ENCODE data around the gene GIN1. TPM values are rescaled to one million over a fixed set of nuclear protein-coding genes. Genes with fewer than 3 reads are reported as not detected.

The GIN1 gene
- total RNA-seq, 1 experiment from 2014 or later, result 7.9 TPM

DNA sequence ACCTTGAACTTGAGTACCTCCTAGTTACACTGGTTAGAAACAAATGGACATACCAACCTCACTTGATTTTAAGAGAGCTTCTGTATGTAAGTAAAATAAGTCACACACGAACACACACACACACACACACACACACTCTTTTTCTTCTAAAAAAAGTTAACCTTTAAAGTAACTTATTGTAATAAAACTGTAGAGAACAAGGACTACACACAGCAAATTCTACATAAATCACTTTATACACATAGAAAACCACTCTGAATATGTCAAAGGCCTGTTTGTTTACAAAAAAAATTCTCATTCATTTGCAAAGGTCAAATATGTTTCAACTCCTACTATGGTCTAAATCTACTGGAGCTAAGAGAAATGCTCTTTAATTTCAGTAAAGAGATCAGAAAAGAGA lies 29.1 kb downstream of the GIN1 start:
- CTCF ChIA-PET, result interaction anchor here (0.6 kb wide), 1 partner anchor 22 kb away, joined by 3 read pairs; no protein-coding TSS in a partner anchor
- no TSS peak for BruUV-seq (replicated peaks)

DNA sequence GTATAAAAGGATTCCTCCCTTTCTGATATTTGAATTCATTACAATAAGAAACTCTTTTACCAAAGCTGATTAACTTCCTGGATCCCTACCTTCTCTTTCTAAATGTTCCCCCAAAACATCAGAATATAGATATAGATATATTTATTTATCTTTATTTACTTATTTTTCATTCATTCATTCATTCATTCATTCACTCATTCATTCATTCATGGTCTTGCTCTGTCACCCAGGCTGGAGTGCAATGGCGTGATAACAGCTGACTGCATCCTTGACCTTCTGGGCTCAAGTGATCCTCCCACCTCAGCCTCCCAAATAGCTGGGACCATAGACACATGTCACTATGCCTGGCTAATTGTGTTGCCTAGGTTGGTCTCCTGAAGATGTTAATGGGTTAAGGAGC lies 30.7 kb downstream of the GIN1 start:
- Histone ChIP-seq H3K27me3 (ENCODE audit: insufficient read depth, low read depth) (no peaks in the 10 kb centered on the region), H3K9me2 (ENCODE audit: insufficient read depth) (no peaks in the 10 kb centered on the region), H3F3A (ENCODE audit: insufficient read depth, low read depth) (no peaks in the 10 kb centered on the region), H3K79me2 (ENCODE audit: low read depth) (no peaks in the 10 kb centered on the region), H3K4me3 (no peak overlapping the region), H3K4me2 (no peak overlapping the region), H3K9me3 (ENCODE audit: insufficient read depth, low read depth) (peaks cover 6% of the 10 kb centered on the region; the same call in 1 of the 2 replicates), H2AFZ (no peak overlapping the region), H3K4me1 (replicated peaks; ENCODE audit: insufficient read depth) (no peaks in the 10 kb centered on the region), H3K27ac (no peak overlapping the region), H3K36me3 (ENCODE audit: low read depth) (peaks cover 7% of the 10 kb centered on the region; the same call in 1 of the 2 replicates), H4K20me1 (ENCODE audit: insufficient read depth) (no peaks in the 10 kb centered on the region)
- no peak for TF ChIP-seq EZH2 (IDR thresholded peaks at IDR 0.05; ENCODE audit: low read depth)
- no TSS peak for BruUV-seq (replicated peaks)
- intact Hi-C loops (cut with micrococcal nuclease; ENCODE audit: unreplicated experiment), result no loop called here
- POLR2A ChIA-PET (ENCODE audit: unreplicated experiment), result no interaction called here
- DNase-seq, result no peak
- CTCF ChIA-PET, result no interaction called here

More for the DNA sequence above, 29.1 kb downstream of the GIN1 start:
- Histone ChIP-seq H3K27ac (no peak overlapping the region), H3K9me3 (ENCODE audit: insufficient read depth, low read depth) (no peaks in the 10 kb centered on the region), H4K20me1 (ENCODE audit: insufficient read depth) (no peaks in the 10 kb centered on the region), H3K79me2 (ENCODE audit: low read depth) (no peaks in the 10 kb centered on the region), H3K4me2 (no peak overlapping the region), H3K36me3 (ENCODE audit: low read depth) (no peaks in the 10 kb centered on the region), H3K9me2 (ENCODE audit: insufficient read depth) (no peaks in the 10 kb centered on the region), H2AFZ (no peak overlapping the region), H3K27me3 (ENCODE audit: insufficient read depth, low read depth) (no peaks in the 10 kb centered on the region), H3F3A (ENCODE audit: insufficient read depth, low read depth) (no peaks in the 10 kb centered on the region), H3K4me3 (no peak overlapping the region), H3K4me1 (replicated peaks; ENCODE audit: insufficient read depth) (no peaks in the 10 kb centered on the region)
- no peak for TF ChIP-seq EZH2 (IDR thresholded peaks at IDR 0.05; ENCODE audit: low read depth)
- TF ChIP-seq, protein P1, sequence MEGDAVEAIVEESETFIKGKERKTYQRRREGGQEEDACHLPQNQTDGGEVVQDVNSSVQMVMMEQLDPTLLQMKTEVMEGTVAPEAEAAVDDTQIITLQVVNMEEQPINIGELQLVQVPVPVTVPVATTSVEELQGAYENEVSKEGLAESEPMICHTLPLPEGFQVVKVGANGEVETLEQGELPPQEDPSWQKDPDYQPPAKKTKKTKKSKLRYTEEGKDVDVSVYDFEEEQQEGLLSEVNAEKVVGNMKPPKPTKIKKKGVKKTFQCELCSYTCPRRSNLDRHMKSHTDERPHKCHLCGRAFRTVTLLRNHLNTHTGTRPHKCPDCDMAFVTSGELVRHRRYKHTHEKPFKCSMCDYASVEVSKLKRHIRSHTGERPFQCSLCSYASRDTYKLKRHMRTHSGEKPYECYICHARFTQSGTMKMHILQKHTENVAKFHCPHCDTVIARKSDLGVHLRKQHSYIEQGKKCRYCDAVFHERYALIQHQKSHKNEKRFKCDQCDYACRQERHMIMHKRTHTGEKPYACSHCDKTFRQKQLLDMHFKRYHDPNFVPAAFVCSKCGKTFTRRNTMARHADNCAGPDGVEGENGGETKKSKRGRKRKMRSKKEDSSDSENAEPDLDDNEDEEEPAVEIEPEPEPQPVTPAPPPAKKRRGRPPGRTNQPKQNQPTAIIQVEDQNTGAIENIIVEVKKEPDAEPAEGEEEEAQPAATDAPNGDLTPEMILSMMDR (conservative IDR thresholded peaks at IDR 0.05), result no peak
- no peak for DNase-seq
- POLR2A ChIA-PET (ENCODE audit: unreplicated experiment), result interaction anchor here (0.5 to 0.8 kb wide), 3 partner anchors 22 to 120 kb away, joined by 3 to 6 read pairs (median 5); partner anchors contain the start of gene PPIP5K2
- intact Hi-C loops (cut with micrococcal nuclease; ENCODE audit: unreplicated experiment), result no loop called here

DNA sequence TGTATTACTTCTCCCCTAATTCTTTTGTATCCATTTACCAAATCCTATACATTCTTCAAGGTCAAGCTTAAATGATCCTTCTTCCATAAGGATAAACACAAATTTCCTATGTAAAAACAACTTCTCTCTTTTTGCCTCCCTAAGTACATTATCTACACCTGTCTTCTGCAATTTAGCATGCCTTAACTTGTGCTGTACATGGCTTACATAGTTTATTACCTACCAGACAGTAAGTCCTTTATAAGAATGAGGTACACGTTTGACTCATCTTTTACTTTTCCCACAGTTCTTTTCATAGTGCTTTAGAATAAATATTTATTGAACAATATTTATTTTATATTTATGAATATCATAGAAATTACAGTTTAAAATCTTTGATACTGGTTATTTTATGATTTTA lies 33.4 kb downstream of the GIN1 start:
- Histone ChIP-seq H3K36me3 (ENCODE audit: low read depth) (peaks cover 8% of the 10 kb centered on the region; the same call in 1 of the 2 replicates), H3K9me2 (ENCODE audit: insufficient read depth) (no peaks in the 10 kb centered on the region), H3K27me3 (ENCODE audit: insufficient read depth, low read depth) (no peaks in the 10 kb centered on the region), H3K9me3 (ENCODE audit: insufficient read depth, low read depth) (peaks cover 17% of the 10 kb centered on the region; the same call in 1 of the 2 replicates), H4K20me1 (ENCODE audit: insufficient read depth) (no peaks in the 10 kb centered on the region), H2AFZ (no peak overlapping the region), H3K4me2 (no peak overlapping the region), H3K4me3 (no peak overlapping the region), H3K4me1 (replicated peaks; ENCODE audit: insufficient read depth) (no peaks in the 10 kb centered on the region), H3K27ac (no peak overlapping the region), H3F3A (ENCODE audit: insufficient read depth, low read depth) (no peaks in the 10 kb centered on the region), H3K79me2 (ENCODE audit: low read depth) (no peaks in the 10 kb centered on the region)
- BruUV-seq (replicated peaks), result no TSS peak
- intact Hi-C loops (cut with micrococcal nuclease; ENCODE audit: unreplicated experiment), result no loop called here
- ChIA-PET CTCF (no interaction called here), POLR2A (ENCODE audit: unreplicated experiment) (no interaction called here)
- DNase-seq, result no peak
- TF ChIP-seq EZH2 (IDR thresholded peaks at IDR 0.05; ENCODE audit: low read depth), result no peak
- TF ChIP-seq, protein P1 (conservative IDR thresholded peaks at IDR 0.05), result no peak

DNA sequence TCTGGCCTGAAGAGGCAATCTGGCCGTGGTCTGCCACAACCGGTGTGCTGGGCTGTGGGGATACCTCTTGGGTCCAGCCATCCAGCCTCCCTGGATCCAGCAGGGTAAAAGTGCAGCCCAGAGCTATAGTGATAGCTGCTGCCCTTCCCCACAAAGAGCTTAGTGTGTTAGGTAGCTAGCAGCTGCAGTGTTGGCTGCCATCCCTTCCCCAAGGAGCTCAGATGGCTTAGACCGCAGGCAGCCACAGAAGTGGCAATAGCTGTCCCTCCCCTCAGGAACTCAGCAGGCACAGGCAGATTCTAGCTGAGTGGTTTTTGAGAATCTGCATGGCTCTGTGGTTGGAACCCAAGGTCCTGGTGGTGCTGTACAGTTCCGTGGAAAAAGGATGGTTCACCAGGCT lies 40.1 kb downstream of the GIN1 start:
- no TSS peak for BruUV-seq (replicated peaks)
- H3K9me3 ChIP-seq (ENCODE audit: insufficient read depth, low read depth), result peaks cover 33% of the 10 kb centered on the region

More for the DNA sequence above, 40.1 kb downstream of the GIN1 start:
- H3F3A ChIP-seq (ENCODE audit: insufficient read depth, low read depth), result no peaks in the 10 kb centered on the region
- ChIA-PET CTCF (no interaction called here), POLR2A (ENCODE audit: unreplicated experiment) (no interaction called here)
- H3K4me3 ChIP-seq, result no peak overlapping the region
- H3K9me2 ChIP-seq (ENCODE audit: insufficient read depth), result no peaks in the 10 kb centered on the region
- no peak for DNase-seq
- no peaks in the 10 kb centered on the region for H3K4me1 ChIP-seq (replicated peaks; ENCODE audit: insufficient read depth)
- intact Hi-C loops (cut with micrococcal nuclease; ENCODE audit: unreplicated experiment), result no loop called here
- TF ChIP-seq, protein P1 (conservative IDR thresholded peaks at IDR 0.05), result no peak
- no peak for TF ChIP-seq EZH2 (IDR thresholded peaks at IDR 0.05; ENCODE audit: low read depth)
- H3K36me3 ChIP-seq (ENCODE audit: low read depth), result peaks cover 6% of the 10 kb centered on the region; the same call in 1 of the 2 replicates
- H3K27ac ChIP-seq, result no peak overlapping the region
- no peak overlapping the region for H3K4me2 ChIP-seq
- no peaks in the 10 kb centered on the region for H4K20me1 ChIP-seq (ENCODE audit: insufficient read depth)
- no peaks in the 10 kb centered on the region for H3K79me2 ChIP-seq (ENCODE audit: low read depth)
- H2AFZ ChIP-seq, result no peak overlapping the region
- no peaks in the 10 kb centered on the region for H3K27me3 ChIP-seq (ENCODE audit: insufficient read depth, low read depth)

Measured in PC-9 (cell line).